T-helper 1 cell (primary cell): ENCODE measurements around the gene OGFR.

Experiments
- DNase-seq, 5 donors: peaks; one replicate each; pipeline ENCODE4 v3.0.0-alpha.2; 2012 to 2020

The OGFR gene

DNA sequence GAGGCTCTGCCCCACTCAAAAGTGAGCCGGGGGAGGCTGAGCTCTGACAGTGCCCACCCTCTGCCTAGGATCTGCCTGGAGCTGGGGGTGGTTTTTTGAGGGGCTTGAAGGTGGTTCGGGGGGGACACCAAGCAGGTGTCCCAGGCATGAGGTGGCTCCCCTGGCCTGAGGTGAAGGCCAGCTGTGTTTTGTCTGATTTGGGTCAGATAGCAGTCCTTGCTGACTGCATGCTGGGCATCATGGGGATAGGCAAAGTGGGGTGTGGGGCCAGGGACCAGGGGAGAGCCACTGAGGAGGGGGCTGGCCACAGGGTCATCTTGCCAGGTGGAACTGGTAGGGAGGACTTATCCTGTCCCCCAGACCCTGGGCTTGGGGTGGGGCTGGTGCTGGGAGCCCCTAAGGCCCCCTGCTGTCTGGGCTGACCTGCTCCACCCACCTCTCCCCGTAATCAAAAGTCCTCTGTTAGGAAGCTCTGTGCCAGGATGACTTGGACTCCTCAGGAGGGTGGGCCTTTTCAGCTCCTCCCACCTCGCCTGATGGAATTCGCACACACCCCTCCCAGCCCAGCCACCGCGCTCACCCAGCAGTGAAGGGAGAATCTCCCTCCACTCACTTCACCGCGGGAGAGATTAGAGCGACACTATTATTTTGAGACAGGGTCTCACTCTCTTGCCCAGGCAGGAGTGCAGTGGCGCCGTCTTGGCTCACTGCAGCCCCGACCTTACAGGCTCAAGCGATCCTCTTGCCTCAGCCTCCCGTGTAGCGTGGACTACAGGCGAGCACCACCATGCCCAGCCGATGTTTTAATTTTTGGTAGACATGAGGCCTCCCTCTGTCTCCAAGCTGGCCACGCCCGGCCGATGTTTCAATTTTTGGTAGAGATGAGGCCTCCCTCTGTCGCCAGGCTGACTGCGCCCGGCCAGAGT lies 10.7 kb downstream of the OGFR start:
- DNase-seq = no peak

- no peak for DNase-seq
Measured at GRCh38 chr20:62816031-62816883, 11.6 kb downstream of the OGFR start.

- no peak for DNase-seq
Measured at GRCh38 chr20:62816884-62817873, 12.5 kb downstream of the OGFR start, which contains the start of gene COL9A3. Gene COL9A3 (plus strand): TSS chr20:62817050. CDS start chr20:62817065, 15 bp downstream.

- DNase-seq = no peak
Measured at GRCh38 chr20:62817975-62818591, 13.4 kb downstream of the OGFR start.

GRCh38 chr20:62818592-62819493 lies 14.2 kb downstream of the OGFR start:
- no peak for DNase-seq

- no peak for DNase-seq
Measured at GRCh38 chr20:62819494-62820174, 15.0 kb downstream of the OGFR start.

GRCh38 chr20:62820208-62820961 lies 15.8 kb downstream of the OGFR start:
- no peak for DNase-seq

GRCh38 chr20:62820962-62821725 lies 16.5 kb downstream of the OGFR start:
- no peak for DNase-seq

GRCh38 chr20:62821726-62822210 lies 17.1 kb downstream of the OGFR start:
- no peak for DNase-seq

- no peak for DNase-seq
Measured at GRCh38 chr20:62822239-62822787, 17.7 kb downstream of the OGFR start.

GRCh38 chr20:62822788-62823651 lies 18.4 kb downstream of the OGFR start:
- DNase-seq = peak in 1 of 5 donors; percentile 59

DNA sequence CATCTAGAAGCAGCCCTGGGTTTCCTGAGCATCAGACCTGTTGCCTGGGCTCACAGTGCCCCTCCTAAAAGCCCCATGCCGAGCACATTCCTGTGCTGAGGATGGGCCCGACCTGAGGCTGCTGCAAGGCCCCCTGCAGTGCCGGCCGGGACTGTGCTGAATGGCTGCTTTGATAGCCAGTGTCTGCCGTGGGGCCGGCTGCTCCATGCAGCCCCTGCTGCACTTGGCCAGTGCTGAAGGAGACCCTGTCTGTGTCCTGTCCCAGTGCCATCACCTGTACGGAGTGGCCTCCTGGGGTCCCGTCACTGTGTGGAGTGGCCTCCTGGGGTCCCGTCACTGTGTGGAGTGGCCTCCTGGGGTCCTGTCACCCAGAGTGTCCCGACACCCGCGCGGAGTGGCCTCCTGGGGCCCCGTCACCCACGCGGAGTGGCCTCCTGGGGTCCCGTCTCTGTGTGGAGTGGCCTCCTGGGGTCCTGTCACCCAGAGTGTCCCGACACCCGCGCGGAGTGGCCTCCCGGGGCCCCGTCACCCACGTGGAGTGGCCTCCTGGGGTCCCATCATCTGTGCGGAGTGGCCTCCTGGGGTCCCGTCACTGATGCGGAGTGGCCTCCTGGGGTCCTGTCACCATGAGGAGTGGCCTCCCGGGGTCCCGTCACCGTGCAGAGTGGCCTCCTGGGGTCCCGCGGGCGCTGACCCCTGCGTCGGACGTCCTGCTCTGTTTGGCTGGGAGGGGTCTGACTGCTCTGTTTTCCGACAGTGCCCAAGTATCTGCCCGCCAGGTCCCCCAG lies 19.2 kb downstream of the OGFR start:
- no peak for DNase-seq

GRCh38 chr20:62824476-62825332 lies 20.1 kb downstream of the OGFR start:
- DNase-seq = peak in 4 of 5 donors; percentile 40 to 62 (median 55)

DNA sequence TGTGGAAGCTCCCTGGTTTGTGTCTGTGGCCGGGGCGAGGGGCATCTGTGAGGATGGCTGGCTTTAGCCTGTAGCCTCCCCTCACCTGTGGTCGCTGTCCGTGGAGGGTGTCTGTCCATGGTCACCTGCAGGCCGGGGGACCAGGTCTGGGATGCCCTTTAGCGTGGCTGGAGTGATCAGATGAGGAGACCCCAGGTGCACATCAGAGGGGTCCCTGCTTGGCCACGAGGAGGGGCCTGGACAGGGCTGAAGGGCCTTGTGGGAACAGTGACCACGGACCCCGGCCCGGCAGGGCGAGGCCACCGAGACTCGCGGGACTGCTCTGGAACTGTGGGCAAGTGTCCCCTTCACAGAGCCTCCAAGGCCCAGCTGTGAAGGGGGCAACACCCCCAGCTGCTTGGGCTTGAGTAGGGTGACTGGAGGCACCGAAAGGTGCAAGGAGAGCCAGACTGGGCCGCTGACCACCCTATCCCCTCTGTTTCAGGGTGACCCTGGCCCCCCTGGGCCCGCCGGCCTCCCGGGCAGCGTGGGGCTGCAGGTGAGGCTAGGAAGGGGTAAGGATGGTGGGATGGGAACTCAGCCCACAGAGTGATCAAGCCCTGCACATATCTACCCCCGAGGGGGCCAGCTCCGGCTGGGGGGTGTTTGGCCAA lies 20.8 kb downstream of the OGFR start:
- DNase-seq = no peak
